ENCODE data around the gene FAM180A.

The FAM180A gene

DNA sequence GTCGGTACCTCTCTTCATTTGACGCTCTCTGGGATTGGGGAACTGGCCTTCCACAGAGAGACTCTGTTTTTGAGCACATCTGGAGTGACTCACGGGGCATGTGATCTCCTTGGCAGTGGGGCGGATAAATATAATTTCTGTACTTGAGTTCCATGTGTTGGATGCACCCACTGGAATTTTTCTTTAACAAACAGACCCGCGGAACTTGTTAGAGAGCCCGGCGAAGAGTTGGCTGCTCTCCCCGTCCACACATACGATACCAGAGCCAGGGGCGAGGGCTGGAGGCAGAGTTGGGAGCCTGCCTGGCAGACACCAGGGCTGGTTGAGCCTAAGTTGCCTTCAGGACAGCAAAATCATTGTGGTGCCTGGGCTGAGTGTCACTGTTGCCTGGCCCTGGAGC is at the start of gene FAM180A:
Gene FAM180A (minus strand): TSS at position 44 of the 400 bp plus-strand sequence. CDS start 233 bp downstream, outside the sequence.
- Histone ChIP-seq H3K27me3 (ENCODE audit: low read length) (no peaks in the 10 kb centered on the region), H3K36me3 (ENCODE audit: low read length) (no peaks in the 10 kb centered on the region), H3K4me3 (ENCODE audit: insufficient read depth, low read length, poor library complexity, severe bottlenecking) (no peak within 1 kb of the TSS), H3K79me2 (ENCODE audit: insufficient read depth, low read length) (no peaks in the 10 kb centered on the region), H3K4me2 (ENCODE audit: low read depth, low read length, poor library complexity, severe bottlenecking) (no peak within 1 kb of the TSS), H3F3A (ENCODE audit: insufficient read depth) (no peaks in the 10 kb centered on the region), H3K9ac (ENCODE audit: low read length) (no peak within 1 kb of the TSS), H3K27ac (ENCODE audit: low read depth, low read length) (no peak within 1 kb of the TSS), H3K9me3 (ENCODE audit: insufficient read depth, low read length) (no peaks in the 10 kb centered on the region), H2AFZ (ENCODE audit: low read depth, low read length, severe bottlenecking) (no peak within 1 kb of the TSS), H3K9me2 (replicated peaks; ENCODE audit: insufficient read depth, low read length) (no peaks in the 10 kb centered on the region), H4K20me1 (ENCODE audit: low read depth, low read length) (no peaks in the 10 kb centered on the region)
- TF ChIP-seq EZH2phosphoT487 (conservative IDR thresholded peaks at IDR 0.05; ENCODE audit: low read length): no peak
- TF ChIP-seq, protein P1, sequence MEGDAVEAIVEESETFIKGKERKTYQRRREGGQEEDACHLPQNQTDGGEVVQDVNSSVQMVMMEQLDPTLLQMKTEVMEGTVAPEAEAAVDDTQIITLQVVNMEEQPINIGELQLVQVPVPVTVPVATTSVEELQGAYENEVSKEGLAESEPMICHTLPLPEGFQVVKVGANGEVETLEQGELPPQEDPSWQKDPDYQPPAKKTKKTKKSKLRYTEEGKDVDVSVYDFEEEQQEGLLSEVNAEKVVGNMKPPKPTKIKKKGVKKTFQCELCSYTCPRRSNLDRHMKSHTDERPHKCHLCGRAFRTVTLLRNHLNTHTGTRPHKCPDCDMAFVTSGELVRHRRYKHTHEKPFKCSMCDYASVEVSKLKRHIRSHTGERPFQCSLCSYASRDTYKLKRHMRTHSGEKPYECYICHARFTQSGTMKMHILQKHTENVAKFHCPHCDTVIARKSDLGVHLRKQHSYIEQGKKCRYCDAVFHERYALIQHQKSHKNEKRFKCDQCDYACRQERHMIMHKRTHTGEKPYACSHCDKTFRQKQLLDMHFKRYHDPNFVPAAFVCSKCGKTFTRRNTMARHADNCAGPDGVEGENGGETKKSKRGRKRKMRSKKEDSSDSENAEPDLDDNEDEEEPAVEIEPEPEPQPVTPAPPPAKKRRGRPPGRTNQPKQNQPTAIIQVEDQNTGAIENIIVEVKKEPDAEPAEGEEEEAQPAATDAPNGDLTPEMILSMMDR (IDR thresholded peaks at IDR 0.05; ENCODE audit: insufficient read depth, low read length, poor library complexity, severe bottlenecking): no peak

- Histone ChIP-seq H3K9me3 (ENCODE audit: insufficient read depth, low read length) (no peaks in the 10 kb centered on the region), H3K9ac (ENCODE audit: low read length) (no peak overlapping the region), H3K4me3 (ENCODE audit: insufficient read depth, low read length, poor library complexity, severe bottlenecking) (no peak overlapping the region), H3K27ac (ENCODE audit: low read depth, low read length) (no peak overlapping the region), H3K4me2 (ENCODE audit: low read depth, low read length, poor library complexity, severe bottlenecking) (no peak overlapping the region), H2AFZ (ENCODE audit: low read depth, low read length, severe bottlenecking) (no peak overlapping the region), H3K9me2 (replicated peaks; ENCODE audit: insufficient read depth, low read length) (no peaks in the 10 kb centered on the region), H3K36me3 (ENCODE audit: low read length) (no peaks in the 10 kb centered on the region), H3K79me2 (ENCODE audit: insufficient read depth, low read length) (no peaks in the 10 kb centered on the region), H3K27me3 (ENCODE audit: low read length) (no peaks in the 10 kb centered on the region), H3F3A (ENCODE audit: insufficient read depth) (no peaks in the 10 kb centered on the region), H4K20me1 (ENCODE audit: low read depth, low read length) (no peaks in the 10 kb centered on the region)
- no peak for TF ChIP-seq EZH2phosphoT487 (conservative IDR thresholded peaks at IDR 0.05; ENCODE audit: low read length)
- TF ChIP-seq, protein P1 (IDR thresholded peaks at IDR 0.05; ENCODE audit: insufficient read depth, low read length, poor library complexity, severe bottlenecking): no peak
Measured at GRCh38 chr7:135798095-135798494, 49.5 kb upstream of the FAM180A start.

- no peak overlapping the region for H3K4me2 ChIP-seq (ENCODE audit: low read depth, low read length, poor library complexity, severe bottlenecking)
- no peaks in the 10 kb centered on the region for H3K9me3 ChIP-seq (ENCODE audit: insufficient read depth, low read length)
- H3K79me2 ChIP-seq (ENCODE audit: insufficient read depth, low read length): no peaks in the 10 kb centered on the region
- H3K36me3 ChIP-seq (ENCODE audit: low read length): no peaks in the 10 kb centered on the region
- TF ChIP-seq EZH2phosphoT487 (conservative IDR thresholded peaks at IDR 0.05; ENCODE audit: low read length): no peak
- TF ChIP-seq, protein P1 (IDR thresholded peaks at IDR 0.05; ENCODE audit: insufficient read depth, low read length, poor library complexity, severe bottlenecking): no peak
- H4K20me1 ChIP-seq (ENCODE audit: low read depth, low read length): no peaks in the 10 kb centered on the region
- H3K27me3 ChIP-seq (ENCODE audit: low read length): no peaks in the 10 kb centered on the region
- no peak overlapping the region for H2AFZ ChIP-seq (ENCODE audit: low read depth, low read length, severe bottlenecking)
- H3K9me2 ChIP-seq (replicated peaks; ENCODE audit: insufficient read depth, low read length): no peaks in the 10 kb centered on the region
- no peak overlapping the region for H3K9ac ChIP-seq (ENCODE audit: low read length)
- H3K4me3 ChIP-seq (ENCODE audit: insufficient read depth, low read length, poor library complexity, severe bottlenecking): no peak overlapping the region
- no peaks in the 10 kb centered on the region for H3F3A ChIP-seq (ENCODE audit: insufficient read depth)
- no peak overlapping the region for H3K27ac ChIP-seq (ENCODE audit: low read depth, low read length)
Measured at GRCh38 chr7:135795846-135796570, 47.4 kb upstream of the FAM180A start.
